Globus pallidus (tissue), 1 donor: Measurements from ENCODE around the gene CLIC5.
A peak's percentile ranks its signal among the peaks of the same experiment; 100 is the strongest.
"Not testable (repeated sequence)": the region's sequence is repeated elsewhere in the genome, so short reads cannot be mapped to it uniquely, and the experiment has no call there.

Experiments
- DNase-seq: peaks from one replicate; pipeline ENCODE4 v3.0.0-alpha.2; 2015; ENCODE audit warnings: low spot score

Gene CLIC5

GRCh38 chr6:45927421-45928320 lies 88.0 kb downstream of the CLIC5 start:
- no peak for DNase-seq

GRCh38 chr6:45926423-45926822 lies 89.2 kb downstream of the CLIC5 start:
- not testable (repeated sequence) for DNase-seq

GRCh38 chr6:45924763-45925342 lies 90.8 kb downstream of the CLIC5 start:
- DNase-seq, result no peak

- DNase-seq, result no peak
Measured at GRCh38 chr6:45923831-45924391, 91.7 kb downstream of the CLIC5 start.

- DNase-seq, result peak; percentile 70
Measured at GRCh38 chr6:45922728-45923351, 92.8 kb downstream of the CLIC5 start.

DNA sequence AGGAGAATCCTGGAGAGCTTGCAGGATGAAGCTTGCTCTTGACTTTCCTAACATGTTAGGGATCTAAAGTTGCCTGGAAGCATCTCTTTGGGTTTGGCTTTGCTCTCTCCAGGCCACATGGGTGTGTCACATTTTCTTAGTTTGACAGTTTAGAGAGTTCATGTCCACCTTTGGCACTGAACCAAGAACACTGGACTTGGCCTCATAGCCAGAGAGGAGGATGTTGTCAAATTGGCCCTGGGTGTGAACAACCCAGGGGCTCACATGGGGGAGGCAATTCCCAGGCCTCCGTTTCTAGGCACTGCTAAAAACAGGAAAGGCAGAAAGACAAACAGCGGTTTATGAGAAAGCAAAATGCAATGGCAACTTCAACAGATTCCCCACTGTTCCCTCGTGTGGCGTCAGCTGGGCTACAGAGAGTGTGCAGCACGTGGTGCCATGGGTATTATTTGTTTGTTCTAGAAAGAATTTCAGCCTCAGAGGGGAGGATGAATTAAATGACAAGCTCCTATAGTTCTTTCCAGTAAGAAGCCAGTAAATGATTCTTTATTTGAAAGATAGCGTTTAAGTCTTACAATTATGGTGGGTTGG lies 93.9 kb downstream of the CLIC5 start:
- DNase-seq, result peak; percentile 5

GRCh38 chr6:45920819-45921511 lies 94.7 kb downstream of the CLIC5 start:
- no peak for DNase-seq

- no peak for DNase-seq
Measured at GRCh38 chr6:45917439-45917838, 98.2 kb downstream of the CLIC5 start.

GRCh38 chr6:45916692-45917091 lies 99.0 kb downstream of the CLIC5 start:
- DNase-seq, result no peak

- DNase-seq, result no peak
Measured at GRCh38 chr6:45915780-45916468, 99.7 kb downstream of the CLIC5 start.

- no peak for DNase-seq
Measured at GRCh38 chr6:45911691-45912090, 104.0 kb downstream of the CLIC5 start.

DNA sequence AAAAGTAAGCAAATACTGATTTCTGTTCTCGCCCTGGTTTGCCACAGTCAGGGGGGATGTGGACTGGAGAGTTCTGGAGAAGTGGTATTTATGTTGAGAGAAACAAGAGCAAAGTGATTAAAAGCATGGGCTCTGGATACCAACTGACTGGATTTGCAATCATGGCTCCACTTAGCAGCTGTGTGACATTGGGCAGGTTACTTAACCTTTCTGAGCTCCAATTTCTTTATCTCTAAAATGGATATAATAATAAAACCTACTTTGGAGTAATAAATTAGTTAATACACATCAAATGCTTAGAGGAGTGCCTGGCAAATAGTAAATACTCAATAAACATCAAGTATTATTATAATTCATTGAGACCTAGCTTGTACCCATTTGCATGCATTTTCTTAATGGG lies 111.7 kb downstream of the CLIC5 start:
- no peak for DNase-seq

DNA sequence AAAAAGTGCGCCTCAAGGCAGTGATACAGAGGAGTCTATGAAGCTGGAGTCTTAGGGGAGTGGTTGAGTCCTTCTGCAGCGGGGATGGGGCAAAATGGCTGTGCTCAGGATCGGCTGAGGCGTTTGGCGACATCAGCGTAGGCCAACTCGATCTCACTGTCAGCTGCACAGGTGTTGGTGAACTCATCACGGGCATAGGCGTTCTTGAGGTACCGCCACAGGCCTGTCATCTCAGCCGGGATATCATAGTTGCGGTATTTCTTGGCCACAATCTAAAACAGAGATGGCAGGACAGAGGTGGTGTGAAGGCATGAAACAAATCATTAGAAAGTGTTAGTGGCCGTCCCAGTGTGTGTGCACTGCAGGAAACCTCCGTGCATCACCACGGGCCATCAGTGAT lies 112.7 kb downstream of the CLIC5 start:
- no peak for DNase-seq

- DNase-seq, result no peak
Measured at GRCh38 chr6:45901767-45902650, 113.7 kb downstream of the CLIC5 start.

GRCh38 chr6:45900808-45901752 lies 114.6 kb downstream of the CLIC5 start:
- DNase-seq, result no peak

- no peak for DNase-seq
Measured at GRCh38 chr6:45899683-45899946, 116.0 kb downstream of the CLIC5 start.

- DNase-seq, result no peak
Measured at GRCh38 chr6:45898941-45899682, 116.5 kb downstream of the CLIC5 start.

DNA sequence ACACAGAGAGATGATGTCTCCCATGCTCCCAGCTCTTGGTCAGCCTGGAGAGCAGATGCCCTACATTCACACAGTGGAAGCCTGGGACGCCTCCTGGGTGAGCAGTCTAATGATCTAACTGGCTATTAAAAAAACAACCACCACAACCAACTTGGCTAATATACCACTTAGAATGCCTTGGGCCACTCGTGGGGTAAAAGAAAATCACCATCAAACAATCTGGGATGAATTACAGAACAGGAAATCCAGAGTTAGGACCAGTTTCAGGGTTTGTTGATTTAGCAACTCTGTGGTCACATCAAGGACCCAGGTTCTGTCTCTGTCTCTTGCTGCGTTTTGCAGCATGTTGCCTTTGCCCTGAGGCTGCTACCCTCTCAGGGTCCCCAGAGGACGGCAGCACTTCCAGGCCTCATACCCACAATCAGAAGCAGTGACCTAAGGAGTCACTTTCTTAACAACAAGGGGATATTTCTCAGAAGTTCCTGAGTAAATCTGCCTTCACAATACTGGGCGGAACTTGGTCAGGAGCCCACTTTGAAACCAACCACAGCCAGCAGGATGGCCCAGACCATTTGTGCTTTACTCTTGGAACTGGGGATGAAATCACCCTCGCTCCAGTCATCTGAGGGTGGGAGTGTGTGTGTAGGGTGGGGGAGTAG lies 118.7 kb downstream of the CLIC5 start:
- DNase-seq, result no peak
